CD4-positive, alpha-beta T cell (primary cell): ENCODE results near the gene TFAP2C. TPM values are rescaled to one million over a fixed set of nuclear protein-coding genes. Genes with fewer than 3 reads are reported as not detected.

Source experiments
- ATAC-seq: fragments of 200-7000 bp; cut with Tn5 transposase; one replicate; pipeline ENCODE4 v1.10.0; 2022; ENCODE audit warnings: mild to moderate bottlenecking; ENCODE audit not compliant: poor library complexity
- CTCF ChIA-PET: fragments of 350-600 bp; sonication (Branson Sonifier 250); formaldehyde crosslinking; loops from one replicate; lab custom pipeline; 2021; ENCODE audit warnings: antibody characterized with exemption, inconsistent platforms; lab: Charles Lee
- POLR2A ChIA-PET: fragments of 350-600 bp; sonication (Branson Sonifier 250); formaldehyde crosslinking; loops from one replicate; lab custom pipeline; 2021; ENCODE audit warnings: antibody characterized with exemption, inconsistent platforms; lab: Charles Lee
- DNase-seq, 14 experiments: peaks; one replicate each; pipeline ENCODE4 v3.0.0-alpha.2; 2013 to 2020; ENCODE audit warnings: mixed read lengths in 2 of 14
- H3K27ac ChIP-seq, 2 donors: one replicate each; pipeline versions ENCODE4 v1.5.1 to v1.7.0; 2013; ENCODE audit warnings: low read length in 2 of 2, low read depth in 1 of 2, mild to moderate bottlenecking in 1 of 2
- H3K27me3 ChIP-seq, 2 experiments: 1 replicate in 1 of 2; 2 replicates in 1 of 2; pipeline versions ENCODE4 v1.6.1 to v1.7.0; 2013; ENCODE audit warnings: low read length in 2 of 2, control low read depth in 1 of 2, mild to moderate bottlenecking in 1 of 2, moderate library complexity in 1 of 2; ENCODE audit not compliant: insufficient read depth in 2 of 2, control insufficient read depth in 1 of 2
- H3K36me3 ChIP-seq: one replicate; pipeline ENCODE4 v1.6.1; 2013; ENCODE audit warnings: low read length, control low read depth; ENCODE audit not compliant: insufficient read depth
- H3K4me1 ChIP-seq: one replicate; pipeline ENCODE4 v1.6.1; 2013; ENCODE audit warnings: low read length, control low read depth; ENCODE audit not compliant: insufficient read depth
- H3K4me3 ChIP-seq: one replicate; pipeline ENCODE4 v1.5.1; 2013; ENCODE audit warnings: mild to moderate bottlenecking, low read length, moderate library complexity
- H3K9me3 ChIP-seq, 2 experiments: 1 replicate in 1 of 2; 2 replicates in 1 of 2; pipeline versions ENCODE4 v1.6.1 to v1.7.0; 2013; ENCODE audit warnings: low read length in 2 of 2, mild to moderate bottlenecking in 2 of 2, control low read depth in 1 of 2, moderate library complexity in 1 of 2; ENCODE audit not compliant: control insufficient read depth in 1 of 2, insufficient read depth in 1 of 2
- H3K27ac Mint-ChIP-seq: one replicate; pipeline ENCODE4 v1.8.0; 2020; ENCODE audit warnings: mixed read lengths
- H3K27me3 Mint-ChIP-seq: one replicate; pipeline ENCODE4 v1.8.0; 2021; ENCODE audit warnings: mixed read lengths
- H3K36me3 Mint-ChIP-seq: one replicate; pipeline ENCODE4 v1.8.0; 2021; ENCODE audit warnings: low read depth, mixed read lengths
- H3K4me1 Mint-ChIP-seq: one replicate; pipeline ENCODE4 v1.8.0; 2021; ENCODE audit warnings: low read depth, mixed read lengths
- H3K4me3 Mint-ChIP-seq: one replicate; pipeline ENCODE4 v1.8.0; 2020; ENCODE audit warnings: mild to moderate bottlenecking, mixed read lengths
- H3K9me3 Mint-ChIP-seq: one replicate; pipeline ENCODE4 v1.8.0; 2020; ENCODE audit warnings: mixed read lengths
- intact Hi-C, 2 experiments: fragments of 100-400 bp; cut with DNase I in 1 of 2; cut with micrococcal nuclease in 1 of 2; formaldehyde crosslinking; loops; one replicate each; pipeline versions ENCODE4 v1.15.1 to v1.9.0; 2023 to 2025; cut with DNase I, micrococcal nuclease
- total RNA-seq, 174 experiments: library from RNA in 2 of 174; stranded (reverse) in 2 of 174; gene quantifications; one replicate each; pipeline ENCODE4 v1.2.3 and lab custom pipeline; 2021 to 2026
- TF ChIP-seq, protein P1 (sequence below): fragments of 200-600 bp; IDR thresholded peaks from one replicate; pipeline ENCODE4 v1.8.0; 2022; ENCODE audit warnings: antibody characterized with exemption, mild to moderate bottlenecking

The TFAP2C gene
- total RNA-seq, 2 experiments from 2014 or later, result not detected

DNA sequence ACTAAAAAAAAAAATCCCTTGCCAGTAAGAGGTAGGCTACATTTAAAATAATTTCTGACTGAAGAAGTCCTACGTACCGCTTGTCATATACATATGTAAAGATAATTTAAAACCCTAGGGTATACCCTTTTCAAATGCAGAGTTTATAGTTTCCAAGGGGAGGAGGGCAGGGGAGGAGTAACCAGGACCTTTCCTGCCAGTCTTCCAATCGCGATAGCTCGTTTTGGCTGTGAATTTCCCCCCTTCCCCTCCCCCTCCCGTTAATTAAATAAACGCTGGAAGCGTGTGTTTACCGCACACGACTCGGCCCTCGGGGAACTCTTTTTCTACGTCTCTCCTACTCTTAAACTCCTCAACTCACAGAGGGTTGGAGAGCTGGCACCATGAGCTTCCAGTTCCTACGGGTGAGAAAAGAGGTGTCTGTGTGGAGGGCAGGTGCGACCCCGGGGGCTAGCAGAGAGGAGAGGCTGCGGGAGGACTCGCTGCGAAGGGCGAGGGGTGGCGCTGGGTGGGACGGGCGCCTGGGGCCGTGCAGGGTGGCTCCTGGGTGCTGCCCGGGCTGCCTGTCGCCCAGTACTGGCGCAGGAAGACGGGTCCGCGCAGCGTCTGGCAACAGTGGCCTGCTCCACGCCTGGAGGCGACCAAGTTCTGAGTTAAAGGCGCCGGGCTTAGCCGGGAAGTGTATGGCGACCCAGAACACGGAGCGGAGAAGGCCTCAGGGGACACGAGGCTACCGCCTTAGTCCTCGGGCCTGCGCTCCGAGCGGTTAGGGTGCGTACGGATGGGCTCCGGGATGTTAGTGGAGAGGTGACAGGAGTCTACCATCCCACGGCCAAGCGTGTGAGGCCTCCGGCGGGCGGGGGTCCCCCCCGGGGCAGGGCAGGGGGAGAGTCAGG lies 4.1 kb upstream of the TFAP2C start:
- no peaks in the 10 kb centered on the region for H3K36me3 Mint-ChIP-seq
- POLR2A ChIA-PET, result no interaction called here
- TF ChIP-seq, protein P1, sequence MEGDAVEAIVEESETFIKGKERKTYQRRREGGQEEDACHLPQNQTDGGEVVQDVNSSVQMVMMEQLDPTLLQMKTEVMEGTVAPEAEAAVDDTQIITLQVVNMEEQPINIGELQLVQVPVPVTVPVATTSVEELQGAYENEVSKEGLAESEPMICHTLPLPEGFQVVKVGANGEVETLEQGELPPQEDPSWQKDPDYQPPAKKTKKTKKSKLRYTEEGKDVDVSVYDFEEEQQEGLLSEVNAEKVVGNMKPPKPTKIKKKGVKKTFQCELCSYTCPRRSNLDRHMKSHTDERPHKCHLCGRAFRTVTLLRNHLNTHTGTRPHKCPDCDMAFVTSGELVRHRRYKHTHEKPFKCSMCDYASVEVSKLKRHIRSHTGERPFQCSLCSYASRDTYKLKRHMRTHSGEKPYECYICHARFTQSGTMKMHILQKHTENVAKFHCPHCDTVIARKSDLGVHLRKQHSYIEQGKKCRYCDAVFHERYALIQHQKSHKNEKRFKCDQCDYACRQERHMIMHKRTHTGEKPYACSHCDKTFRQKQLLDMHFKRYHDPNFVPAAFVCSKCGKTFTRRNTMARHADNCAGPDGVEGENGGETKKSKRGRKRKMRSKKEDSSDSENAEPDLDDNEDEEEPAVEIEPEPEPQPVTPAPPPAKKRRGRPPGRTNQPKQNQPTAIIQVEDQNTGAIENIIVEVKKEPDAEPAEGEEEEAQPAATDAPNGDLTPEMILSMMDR, result no peak
- intact Hi-C loops, result no loop called here
- H3K27ac ChIP-seq, result no peak overlapping the region
- no peak for ATAC-seq
- H3K27me3 ChIP-seq, result peaks cover 49 to 66% of the 10 kb centered on the region in 2 experiments
- H3K4me1 Mint-ChIP-seq, result peaks cover 6% of the 10 kb centered on the region
- no peak for DNase-seq
- peaks cover 15% of the 10 kb centered on the region for H3K4me1 ChIP-seq
- H3K27ac Mint-ChIP-seq, result no peak overlapping the region
- no peaks in the 10 kb centered on the region for H3K9me3 Mint-ChIP-seq
- H3K4me3 ChIP-seq, result no peak overlapping the region
- H3K27me3 Mint-ChIP-seq, result peaks cover 53% of the 10 kb centered on the region
- CTCF ChIA-PET, result no interaction called here
- H3K36me3 ChIP-seq, result no peaks in the 10 kb centered on the region
- H3K4me3 Mint-ChIP-seq, result no peak overlapping the region
- peaks cover 0 to 34% of the 10 kb centered on the region in 2 experiments for H3K9me3 ChIP-seq

DNA sequence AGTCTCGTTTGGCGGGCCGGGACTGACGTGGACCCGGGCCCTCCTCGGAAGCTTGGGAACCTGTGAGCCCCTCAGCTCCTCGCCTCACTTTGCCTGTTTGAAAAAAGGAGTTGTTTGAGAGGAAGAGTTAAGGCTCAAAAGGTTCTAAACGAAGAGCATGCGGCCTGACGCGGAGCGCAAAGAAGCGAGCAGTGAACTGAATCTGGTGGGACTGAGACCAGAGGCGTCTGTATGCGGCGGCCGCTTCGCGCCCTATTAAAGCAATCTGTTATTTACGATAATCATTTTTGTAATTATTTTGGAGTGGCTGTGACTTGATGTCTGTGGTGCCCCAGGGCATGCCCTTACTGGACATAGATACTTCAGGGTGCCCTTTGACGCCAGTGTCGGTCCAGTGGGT lies 3.3 kb upstream of the TFAP2C start:
- Histone ChIP-seq H3K27me3 (peaks cover 52 to 69% of the 10 kb centered on the region in 2 experiments), H3K4me1 (peaks cover 15% of the 10 kb centered on the region), H3K36me3 (no peaks in the 10 kb centered on the region), H3K4me3 (no peak overlapping the region), H3K9me3 (peaks cover 0 to 41% of the 10 kb centered on the region in 2 experiments), H3K27ac (no peak overlapping the region)
- Mint-ChIP-seq H3K27me3 (peaks cover 47% of the 10 kb centered on the region), H3K27ac (no peak overlapping the region), H3K36me3 (no peaks in the 10 kb centered on the region), H3K4me3 (no peak overlapping the region), H3K9me3 (no peaks in the 10 kb centered on the region), H3K4me1 (peaks cover 6% of the 10 kb centered on the region)
- DNase-seq (no peak), ATAC-seq (no peak)
- POLR2A ChIA-PET, result no interaction called here
- intact Hi-C loops, result no loop called here
- TF ChIP-seq, protein P1, result no peak
- CTCF ChIA-PET, result no interaction called here

DNA sequence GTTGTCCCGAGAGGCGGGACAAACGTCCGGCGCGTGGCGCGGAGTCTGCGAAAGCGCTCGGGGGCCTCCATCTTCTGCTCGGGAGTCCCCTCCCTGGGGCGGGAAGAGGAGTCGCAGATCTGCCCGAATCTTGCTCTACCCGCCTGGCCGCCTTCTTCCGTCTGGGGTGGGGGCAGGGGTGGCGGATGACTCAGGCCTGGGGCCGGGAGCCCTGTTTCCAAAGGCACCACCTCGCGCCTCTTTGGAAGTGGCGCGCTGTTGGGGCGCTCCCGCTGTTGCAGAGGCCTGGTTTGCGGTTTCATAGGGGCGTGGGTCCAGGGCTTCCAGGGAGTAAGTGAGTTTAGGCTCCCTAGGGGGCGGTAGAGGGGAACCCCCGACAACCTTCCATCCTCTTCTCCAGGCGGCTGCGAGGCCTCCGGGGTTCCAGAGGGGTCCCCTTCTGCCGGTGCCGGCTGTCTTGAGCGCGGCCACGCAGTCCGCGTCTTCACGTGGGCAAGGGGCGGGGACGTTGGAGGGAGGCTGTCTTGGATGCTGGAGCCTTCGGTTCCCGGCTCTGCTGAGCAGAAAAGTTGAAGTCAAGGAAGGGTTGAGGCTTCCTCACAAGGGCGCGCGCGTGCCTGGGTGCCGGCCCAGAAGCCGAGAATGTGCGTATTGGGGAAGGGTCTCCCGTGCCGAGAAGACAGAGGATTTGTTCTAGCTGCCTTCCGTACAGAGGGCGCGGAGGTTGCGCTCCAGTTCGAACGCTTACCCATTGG lies 2.6 kb upstream of the TFAP2C start:
- Mint-ChIP-seq H3K27ac (no peak overlapping the region), H3K9me3 (no peaks in the 10 kb centered on the region), H3K36me3 (no peaks in the 10 kb centered on the region), H3K27me3 (peaks cover 48% of the 10 kb centered on the region), H3K4me1 (peaks cover 7% of the 10 kb centered on the region), H3K4me3 (no peak overlapping the region)
- H3K27ac ChIP-seq, result no peak overlapping the region
- ChIA-PET CTCF (no interaction called here), POLR2A (no interaction called here)
- no peaks in the 10 kb centered on the region for H3K36me3 ChIP-seq
- peaks cover 15% of the 10 kb centered on the region for H3K4me1 ChIP-seq
- no peak for DNase-seq
- intact Hi-C loops, result no loop called here
- TF ChIP-seq, protein P1, result no peak
- H3K27me3 ChIP-seq, result peaks cover 56 to 76% of the 10 kb centered on the region in 2 experiments
- no peak overlapping the region for H3K4me3 ChIP-seq
- ATAC-seq, result no peak
- peaks cover 0 to 48% of the 10 kb centered on the region in 2 experiments for H3K9me3 ChIP-seq
